ENCODE measurements around the gene COL11A2. TPM values are rescaled to one million over a fixed set of nuclear protein-coding genes. Genes with fewer than 3 reads are reported as not detected.

COL11A2 gene
- total and polyA plus RNA-seq, 2 donors (not counting 3 experiments of a cell fraction or from before 2014, with no cell fraction given), result 0.65 to 1.3 TPM

DNA sequence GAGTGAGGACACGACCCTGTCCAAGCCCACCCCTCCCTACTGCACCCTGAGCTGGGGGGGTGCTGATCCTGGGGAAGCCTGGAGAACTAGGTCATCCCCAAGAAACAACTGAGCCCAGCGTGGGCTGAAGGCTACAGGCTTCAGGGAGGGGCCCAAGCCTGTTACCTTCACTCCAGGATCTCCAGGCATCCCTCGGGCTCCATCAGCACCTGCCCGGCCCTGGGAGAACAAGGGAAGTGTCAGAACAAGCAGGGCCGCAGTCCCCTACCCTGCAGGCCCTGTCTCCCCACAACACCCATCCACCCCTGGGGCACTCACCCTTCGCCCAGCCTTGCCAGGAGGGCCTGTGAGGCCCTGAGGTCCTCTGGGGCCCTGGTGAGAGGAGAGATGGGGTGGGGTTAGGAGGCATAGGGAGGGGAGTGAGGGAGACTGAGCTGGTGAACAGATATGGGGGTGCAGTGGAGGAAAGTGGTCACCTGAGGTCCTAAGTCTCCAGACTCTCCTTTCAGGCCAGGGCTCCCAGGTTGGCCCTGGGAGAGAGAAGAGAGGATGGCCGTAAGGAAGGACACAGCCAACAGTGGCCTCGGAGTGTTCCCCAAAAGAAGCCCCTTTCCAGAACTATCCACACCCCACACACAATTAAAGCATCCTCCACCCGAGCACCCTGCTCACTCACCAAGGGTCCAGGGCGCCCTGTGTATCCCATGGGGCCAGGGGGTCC, 13.4 kb downstream of the COL11A2 start:
- Histone ChIP-seq H3K79me2 (ENCODE audit: control insufficient read depth, insufficient read depth, low read length) (no peaks in the 10 kb centered on the region), H3K9ac (replicated peaks; ENCODE audit: extremely low read depth, insufficient read depth, low read length) (no peak overlapping the region), H4K20me1 (replicated peaks; ENCODE audit: control insufficient read depth, extremely low read depth, insufficient read depth, low read length) (no peaks in the 10 kb centered on the region), H3K27me3 (ENCODE audit: control insufficient read depth in 2 of 2, insufficient read depth in 2 of 2, low read length in 2 of 2) (no peaks in the 10 kb centered on the region), H3K27ac (ENCODE audit: insufficient read depth, low read depth, low read length) (no peak overlapping the region), H3K4me2 (ENCODE audit: insufficient read depth, low read length) (no peak overlapping the region), H3K9me3 (replicated peaks; ENCODE audit: control insufficient read depth, insufficient read depth, low read length) (no peaks in the 10 kb centered on the region), H3K4me3 (replicated peaks in 1 of 3; ENCODE audit: insufficient read depth in 1 of 3, low read depth in 1 of 3, low read length in 3 of 3) (no peak overlapping the region), H3K9me1 (replicated peaks; ENCODE audit: control insufficient read depth, extremely low read depth, insufficient read depth, low read length) (no peaks in the 10 kb centered on the region), H3K36me3 (ENCODE audit: control insufficient read depth in 2 of 2, extremely low read depth in 1 of 2, insufficient read depth in 2 of 2, low read length in 2 of 2) (no peaks in the 10 kb centered on the region), H2AFZ (ENCODE audit: low read depth, low read length) (no peak overlapping the region), H3K4me1 (ENCODE audit: control insufficient read depth, extremely low read depth, insufficient read depth, low read length) (peaks cover 7% of the 10 kb centered on the region)
- ChIA-PET CTCF (interaction anchor here (1.3 kb wide), 1 partner anchor 69 kb away, joined by 3 read pairs; no protein-coding TSS in a partner anchor), POLR2A (no interaction called here)
- BruUV-seq (replicated peaks), result no TSS peak
- dilution Hi-C loops (cut with MboI; ENCODE audit: extremely low pct_ligation_motif_present, low sequenced_read_pairs) (no loop called here), intact Hi-C loops (cut with micrococcal nuclease) (no loop called here)
- FAIRE-seq (no peak), DNase-seq (ENCODE audit: low read depth, low spot score) (no peak)
- no peak for TF ChIP-seq EZH2 (IDR thresholded peaks at IDR 0.05; ENCODE audit: borderline replicate concordance, low read depth, low read length, severe bottlenecking)
- no peak for TF ChIP-seq GATA2 (IDR thresholded peaks at IDR 0.05; ENCODE audit: insufficient read depth, insufficient read length, low read depth, low read length)
- TF ChIP-seq POLR2A (IDR thresholded peaks at IDR 0.05; ENCODE audit: low read depth, low read length), result no peak
- TF ChIP-seq, protein P1, sequence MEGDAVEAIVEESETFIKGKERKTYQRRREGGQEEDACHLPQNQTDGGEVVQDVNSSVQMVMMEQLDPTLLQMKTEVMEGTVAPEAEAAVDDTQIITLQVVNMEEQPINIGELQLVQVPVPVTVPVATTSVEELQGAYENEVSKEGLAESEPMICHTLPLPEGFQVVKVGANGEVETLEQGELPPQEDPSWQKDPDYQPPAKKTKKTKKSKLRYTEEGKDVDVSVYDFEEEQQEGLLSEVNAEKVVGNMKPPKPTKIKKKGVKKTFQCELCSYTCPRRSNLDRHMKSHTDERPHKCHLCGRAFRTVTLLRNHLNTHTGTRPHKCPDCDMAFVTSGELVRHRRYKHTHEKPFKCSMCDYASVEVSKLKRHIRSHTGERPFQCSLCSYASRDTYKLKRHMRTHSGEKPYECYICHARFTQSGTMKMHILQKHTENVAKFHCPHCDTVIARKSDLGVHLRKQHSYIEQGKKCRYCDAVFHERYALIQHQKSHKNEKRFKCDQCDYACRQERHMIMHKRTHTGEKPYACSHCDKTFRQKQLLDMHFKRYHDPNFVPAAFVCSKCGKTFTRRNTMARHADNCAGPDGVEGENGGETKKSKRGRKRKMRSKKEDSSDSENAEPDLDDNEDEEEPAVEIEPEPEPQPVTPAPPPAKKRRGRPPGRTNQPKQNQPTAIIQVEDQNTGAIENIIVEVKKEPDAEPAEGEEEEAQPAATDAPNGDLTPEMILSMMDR (IDR thresholded peaks at IDR 0.05; ENCODE audit: extremely low read depth in 1 of 2, insufficient read depth in 1 of 2, low read depth in 1 of 2, low read length in 2 of 2), result no peak
- no peak for TF ChIP-seq FOS (IDR thresholded peaks at IDR 0.05; ENCODE audit: borderline replicate concordance, insufficient read depth, low read length)
- no peak for TF ChIP-seq MYC (IDR thresholded peaks at IDR 0.05; ENCODE audit: low read depth, low read length)
- TF ChIP-seq, protein P2, sequence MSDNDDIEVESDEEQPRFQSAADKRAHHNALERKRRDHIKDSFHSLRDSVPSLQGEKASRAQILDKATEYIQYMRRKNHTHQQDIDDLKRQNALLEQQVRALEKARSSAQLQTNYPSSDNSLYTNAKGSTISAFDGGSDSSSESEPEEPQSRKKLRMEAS (IDR thresholded peaks at IDR 0.05; ENCODE audit: insufficient read depth, insufficient read length), result no peak
- no peak for TF ChIP-seq POLR2AphosphoS5 (IDR thresholded peaks at IDR 0.05; ENCODE audit: insufficient read depth, low read depth, low read length)
- TF ChIP-seq JUN (IDR thresholded peaks at IDR 0.05; ENCODE audit: borderline replicate concordance, insufficient read depth, insufficient read length, low read depth), result no peak

All from endothelial cell of umbilical vein (primary cell).